H1 (cell line): Measurements from ENCODE around the gene SLC25A53.

Source experiments
- BACH1 ChIP-seq: IDR thresholded peaks from 2 replicates; pipeline ENCODE4 v1.6.1; 2012; ENCODE audit warnings: low read length, improper control_type of control experiment
- CTCF ChIP-seq, 3 experiments: IDR thresholded peaks; 1 replicate in 2 of 3; 2 replicates in 1 of 3; pipeline versions ENCODE4 v1.5.1 to v1.6.1; 2011; ENCODE audit warnings: low read length in 3 of 3, mild to moderate bottlenecking in 3 of 3, inconsistent platforms in 2 of 3, low read depth in 1 of 3, moderate library complexity in 1 of 3; ENCODE audit not compliant: insufficient read depth in 1 of 3; ENCODE audit errors: control extremely low read depth in 1 of 3
- EGR1 ChIP-seq: IDR thresholded peaks from 2 replicates; pipeline ENCODE4 v1.6.1; 2011; ENCODE audit warnings: low read depth, low read length, borderline replicate concordance
- KDM1A ChIP-seq: fragments of 200-600, 300-600 bp; sonication (generic); IDR thresholded peaks from 2 replicates; pipeline ENCODE4 v1.7.1; 2016; ENCODE audit warnings: mild to moderate bottlenecking, low read length, borderline replicate concordance
- MAX ChIP-seq: IDR thresholded peaks from 2 replicates; pipeline ENCODE4 v1.6.1; 2012; ENCODE audit warnings: inconsistent platforms
- NANOG ChIP-seq: IDR thresholded peaks from 2 replicates; pipeline ENCODE4 v1.6.1; 2011; ENCODE audit warnings: low read length, low read depth, mild to moderate bottlenecking, inconsistent platforms; ENCODE audit not compliant: insufficient read depth, poor library complexity, severe bottlenecking
- POLR2A ChIP-seq, 2 experiments: IDR thresholded peaks; 1 replicate in 1 of 2; 2 replicates in 1 of 2; pipeline ENCODE4 v1.6.1; 2011; ENCODE audit warnings: low read depth in 2 of 2, low read length in 2 of 2, mild to moderate bottlenecking in 2 of 2; ENCODE audit errors: control extremely low read depth in 1 of 2
- USF2 ChIP-seq: IDR thresholded peaks from 2 replicates; pipeline ENCODE4 v1.6.1; 2011; ENCODE audit warnings: low read length, improper control_type of control experiment
- ZNF274 ChIP-seq: IDR thresholded peaks from 2 replicates; pipeline ENCODE4 v1.7.0; 2012; ENCODE audit warnings: low read length, borderline replicate concordance; ENCODE audit errors: extremely low read depth

- TF ChIP-seq USF2: no peak
- no peak for TF ChIP-seq CTCF (IDR thresholded peaks at IDR 0.05; ENCODE audit: control extremely low read depth in 1 of 3, insufficient read depth in 1 of 3, low read depth in 1 of 3, low read length in 3 of 3)
- no peak for TF ChIP-seq MAX
- no peak for TF ChIP-seq EGR1
- no peak for TF ChIP-seq KDM1A
- TF ChIP-seq BACH1: no peak
- no peak for TF ChIP-seq ZNF274
- TF ChIP-seq POLR2A (IDR thresholded peaks at IDR 0.05; ENCODE audit: control extremely low read depth in 1 of 2, low read depth in 2 of 2, low read length in 2 of 2): no peak
- no peak for TF ChIP-seq NANOG
These were observed 72.7 kb downstream of the SLC25A53 start for GRCh38 chrX:104084063-104084462.
